GM19099 (cell line): ENCODE data around the gene ROBO4.

ENCODE experiments used
- POLR2A ChIP-seq: IDR thresholded peaks from 3 replicates; pipeline ENCODE4 v1.6.1; 2011; ENCODE audit warnings: low read depth; ENCODE audit not compliant: insufficient read length; ENCODE audit errors: extremely low read depth

Gene ROBO4

DNA sequence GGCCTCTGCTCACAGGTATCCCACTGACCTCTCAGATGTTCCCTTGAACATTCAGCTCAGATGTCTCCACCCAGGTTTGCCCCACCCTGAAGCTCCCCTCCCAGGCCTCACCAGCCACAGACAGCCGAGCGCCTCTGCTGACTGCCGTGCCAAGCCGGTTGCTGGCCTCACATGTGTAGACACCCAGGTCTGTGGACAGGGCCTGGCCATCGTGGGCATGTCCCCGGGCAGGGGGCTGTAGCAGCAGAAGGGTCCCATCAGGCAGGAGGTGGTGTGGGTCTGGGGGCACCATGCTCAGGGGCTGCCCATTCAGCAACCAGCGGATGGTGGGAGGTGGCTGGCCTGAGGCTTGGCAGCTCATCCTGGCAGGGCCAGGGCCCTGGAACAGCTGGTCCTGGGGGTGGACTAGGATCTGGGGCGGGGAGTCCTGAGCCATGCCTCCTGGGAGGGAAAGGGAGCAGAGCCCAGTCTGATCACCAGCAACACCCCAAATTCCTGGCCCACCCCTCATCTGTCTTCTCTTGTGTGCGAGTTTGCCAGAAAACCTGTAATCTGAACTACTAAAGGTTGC is 759 bp downstream of the ROBO4 start:
- TF ChIP-seq POLR2A: no peak

DNA sequence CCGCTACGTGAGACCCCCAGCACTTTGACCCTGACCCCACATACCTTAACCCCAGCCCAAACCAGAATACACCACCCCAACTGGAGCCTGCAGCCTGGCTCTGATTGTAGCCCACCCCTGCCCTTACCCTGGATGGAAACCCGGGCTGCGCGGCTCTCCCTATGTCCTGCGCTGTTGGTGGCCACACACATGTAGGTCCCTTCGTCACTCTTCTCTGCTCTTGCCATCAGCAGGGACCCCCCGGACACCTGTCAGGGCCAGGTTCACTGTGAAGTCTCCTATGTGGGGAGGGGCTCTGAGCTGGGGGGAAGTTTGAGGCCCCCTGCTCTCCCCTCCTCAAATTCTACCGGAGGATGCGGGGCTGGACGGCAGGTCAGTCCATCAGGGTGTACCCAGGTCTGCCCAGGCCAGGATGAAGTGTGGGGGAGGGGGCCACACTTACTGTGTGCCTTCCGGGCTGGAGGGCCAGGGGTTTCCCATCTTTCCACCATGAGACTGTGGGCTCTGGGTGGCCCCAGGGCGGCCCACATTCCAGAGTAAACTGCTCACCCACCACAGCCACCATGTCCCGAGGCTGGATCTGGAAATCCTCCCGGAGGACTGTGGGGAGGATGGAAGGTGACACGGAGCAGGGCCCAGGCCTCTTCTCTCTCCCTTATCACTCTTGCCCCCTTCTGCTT is 1.5 kb downstream of the ROBO4 start:
- no peak for TF ChIP-seq POLR2A

DNA sequence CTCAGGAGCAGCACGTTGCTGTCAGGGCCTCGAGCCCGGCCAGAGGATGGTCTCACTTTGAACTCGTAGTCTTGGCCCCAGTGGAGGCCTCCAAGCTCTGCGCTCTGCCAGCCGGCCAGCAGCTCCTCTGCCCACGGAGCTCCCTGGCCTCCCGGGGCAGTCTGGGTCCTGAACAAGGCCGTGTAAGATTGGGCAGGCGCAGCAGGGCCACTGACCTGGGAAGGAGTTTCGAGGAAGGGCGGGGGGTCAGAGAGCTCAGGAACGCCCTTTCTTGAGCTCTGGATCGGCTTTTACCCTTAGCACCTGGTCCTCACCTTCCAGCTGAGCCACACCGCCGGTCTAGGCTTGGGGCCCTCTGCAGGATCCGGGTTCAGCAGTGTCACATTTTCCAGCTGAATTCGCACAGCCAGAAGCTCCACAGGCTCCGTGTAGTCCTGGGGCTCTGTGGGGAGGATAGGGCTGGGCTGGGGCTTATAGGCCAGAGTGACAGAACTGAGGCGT is 2.1 kb downstream of the ROBO4 start:
- no peak for TF ChIP-seq POLR2A

DNA sequence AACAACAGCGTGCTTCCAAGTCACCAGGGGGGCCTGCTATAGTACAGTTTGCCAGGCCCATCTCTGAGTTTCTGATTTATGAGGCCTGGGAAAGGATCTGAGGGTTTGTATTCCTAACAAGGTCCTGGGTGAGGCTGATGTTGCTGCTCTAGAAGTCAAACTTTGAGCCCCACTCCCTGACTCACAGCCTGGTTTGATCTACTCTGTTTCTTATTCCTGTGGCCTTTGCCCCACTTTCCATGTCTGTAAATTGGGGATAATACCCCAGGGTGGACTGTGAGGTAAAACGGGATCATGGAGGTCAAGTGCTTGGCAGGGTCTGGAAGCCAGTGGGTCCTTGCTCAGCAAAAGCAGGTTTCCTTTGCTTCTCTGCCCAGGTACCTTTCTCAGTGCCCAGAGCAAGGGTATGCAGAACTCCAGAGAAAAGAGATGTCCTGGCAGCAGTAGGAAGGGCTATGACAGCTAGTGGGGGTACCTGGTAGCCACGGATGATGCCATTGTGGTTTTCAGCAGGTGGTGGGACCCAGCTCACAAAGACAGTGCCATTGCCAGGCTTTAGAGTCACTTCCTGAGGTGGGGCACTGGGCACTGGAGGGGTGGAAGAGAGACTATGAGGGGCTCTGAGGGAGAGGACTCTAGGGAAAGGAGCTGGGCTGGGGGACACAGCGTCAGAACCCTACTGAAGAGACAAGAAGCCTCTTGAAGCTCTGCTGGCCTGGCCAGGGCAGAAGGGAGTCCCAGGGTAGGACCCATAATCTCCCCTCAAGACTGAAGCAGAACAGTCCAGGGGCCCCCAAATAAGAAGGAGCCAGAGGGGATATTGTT is 2.8 kb downstream of the ROBO4 start:
- TF ChIP-seq POLR2A: no peak

DNA sequence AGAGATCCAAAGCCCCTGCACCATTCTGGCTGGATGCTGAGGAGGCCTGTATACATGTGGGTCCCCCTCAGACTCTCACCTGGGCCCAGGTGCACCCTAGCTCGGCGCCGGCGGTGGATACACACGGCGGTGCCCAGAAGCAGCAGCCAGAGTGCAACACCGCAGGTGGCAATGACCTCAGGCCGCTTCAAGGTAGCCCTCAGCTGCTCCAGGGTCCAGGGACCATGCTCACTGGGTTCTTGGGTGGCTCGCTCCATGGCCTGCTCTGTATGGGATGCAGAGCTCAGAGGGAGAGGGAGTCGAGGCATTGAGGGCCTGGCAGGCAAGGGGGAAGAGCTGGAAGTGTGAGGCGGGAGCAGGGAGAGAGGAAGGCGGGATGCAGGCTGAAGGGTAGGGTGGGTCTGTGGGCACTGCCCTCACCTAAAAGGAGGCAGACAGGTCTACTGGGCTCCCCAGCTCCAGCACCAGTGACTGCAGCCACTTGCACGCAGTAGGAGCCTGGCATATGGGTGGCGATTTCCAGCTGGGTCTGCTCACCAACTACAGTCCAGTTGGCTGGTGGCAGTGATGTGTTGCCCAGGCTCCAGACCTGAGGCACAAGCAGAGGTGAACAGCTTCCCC is 3.8 kb downstream of the ROBO4 start:
- TF ChIP-seq POLR2A: no peak

DNA sequence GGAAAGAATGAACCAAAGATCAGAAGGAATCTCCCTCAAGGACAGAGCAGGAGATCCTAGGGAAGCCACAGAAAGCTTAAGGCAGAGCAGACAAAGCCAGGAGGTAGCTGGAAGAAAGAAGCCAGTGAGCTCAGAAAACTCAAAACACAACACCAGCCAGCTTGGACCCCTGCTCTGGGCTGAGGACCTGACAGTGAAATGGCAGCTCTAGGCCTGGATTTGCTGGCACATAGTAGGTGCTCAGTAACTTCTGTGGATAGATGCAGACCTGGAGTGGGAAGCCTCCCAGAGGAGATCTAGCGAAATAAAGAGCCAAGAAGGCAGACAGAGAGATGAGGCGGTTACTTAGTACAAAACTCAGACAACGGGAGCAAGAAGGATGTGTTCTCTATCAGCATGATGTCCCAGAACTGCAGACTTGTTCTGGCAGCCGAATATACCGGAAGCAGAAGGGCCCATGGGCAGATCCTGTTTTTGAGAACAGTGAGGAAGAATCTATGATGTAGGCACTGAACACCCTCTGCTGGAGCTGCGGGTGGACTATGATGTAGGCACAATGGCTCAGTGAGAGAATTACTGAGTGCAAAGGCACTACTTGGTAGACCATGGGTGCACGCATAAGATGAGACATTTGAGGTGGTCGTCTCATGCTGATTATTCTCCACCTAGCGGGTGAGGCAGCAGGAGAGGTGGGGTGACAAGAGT is 4.8 kb downstream of the ROBO4 start:
- no peak for TF ChIP-seq POLR2A

DNA sequence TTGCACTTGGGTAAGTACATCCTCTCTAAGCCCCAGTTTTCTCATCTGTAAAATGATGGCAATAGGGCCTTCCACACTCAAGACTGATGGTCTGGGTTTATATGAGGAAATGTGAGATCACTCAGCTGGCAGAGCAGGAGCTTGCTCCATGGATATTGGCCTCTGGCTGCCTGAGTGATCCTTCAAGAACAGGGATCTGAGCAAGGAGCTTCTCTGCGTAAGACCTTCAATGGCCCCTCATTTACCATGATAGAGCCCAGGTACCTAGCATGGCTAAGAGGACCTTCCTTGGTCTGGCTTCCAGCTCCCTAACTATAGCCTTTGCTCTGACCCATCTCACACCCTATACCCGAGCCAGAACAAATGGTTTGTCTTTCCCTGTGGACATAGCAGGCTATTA is 5.5 kb downstream of the ROBO4 start:
- no peak for TF ChIP-seq POLR2A

DNA sequence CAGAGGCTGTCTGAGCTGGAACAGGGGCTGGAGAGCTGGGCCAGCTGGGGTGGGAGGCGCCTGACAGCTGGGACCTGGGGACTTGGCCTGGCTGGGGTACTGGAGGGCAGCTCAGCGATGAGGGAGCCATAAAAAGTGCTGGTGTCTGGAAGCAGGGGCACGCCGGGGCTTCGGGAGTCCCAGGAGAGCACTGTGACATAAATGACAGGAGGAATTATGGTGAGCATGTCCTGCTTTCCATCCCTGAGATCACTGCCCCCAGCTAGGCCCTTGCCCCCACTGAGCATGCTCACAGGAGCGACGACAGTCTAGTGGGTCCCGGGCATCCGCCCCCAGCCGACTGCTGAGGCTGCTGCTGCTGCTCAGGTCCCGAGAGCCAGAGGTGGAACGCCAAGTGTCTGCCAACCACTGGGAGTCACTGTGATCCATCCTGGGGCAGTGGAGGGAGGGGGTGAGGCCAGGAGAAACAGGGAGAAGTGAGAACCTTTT is 6.2 kb downstream of the ROBO4 start:
- TF ChIP-seq POLR2A: no peak

DNA sequence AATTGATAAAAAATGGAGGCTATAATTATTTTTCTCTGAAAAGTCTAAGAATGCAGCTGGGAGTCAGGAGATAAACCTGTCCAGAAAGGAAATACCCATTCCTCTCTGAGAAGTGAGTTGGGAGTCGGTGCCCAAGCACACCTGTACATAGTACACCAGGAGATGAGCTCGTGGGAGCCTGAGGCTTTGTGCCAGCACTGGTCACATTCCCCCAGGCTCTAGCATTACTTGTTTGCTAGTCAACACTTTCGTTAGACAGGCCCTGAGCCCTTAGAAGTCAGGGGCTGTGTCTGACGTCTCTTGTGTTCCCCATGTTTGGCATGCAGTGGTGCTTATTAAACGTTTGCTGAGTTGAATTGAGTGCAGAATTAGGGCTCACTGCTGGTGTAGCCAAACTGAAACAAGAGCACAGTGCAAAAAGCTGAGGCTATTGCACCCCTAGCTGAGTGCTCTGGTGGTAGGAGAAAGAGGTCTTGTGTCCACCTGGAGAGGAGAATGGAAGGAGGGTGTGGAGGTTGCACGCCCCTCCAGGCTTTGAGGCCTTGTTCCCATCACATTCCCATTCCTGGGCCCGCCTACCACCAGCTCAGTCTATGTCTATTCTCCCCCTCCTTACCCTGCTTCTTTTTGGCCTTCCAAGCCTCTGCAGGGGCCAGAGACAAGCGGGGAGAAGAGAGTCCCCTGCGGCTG is 6.8 kb downstream of the ROBO4 start:
- no peak for TF ChIP-seq POLR2A

DNA sequence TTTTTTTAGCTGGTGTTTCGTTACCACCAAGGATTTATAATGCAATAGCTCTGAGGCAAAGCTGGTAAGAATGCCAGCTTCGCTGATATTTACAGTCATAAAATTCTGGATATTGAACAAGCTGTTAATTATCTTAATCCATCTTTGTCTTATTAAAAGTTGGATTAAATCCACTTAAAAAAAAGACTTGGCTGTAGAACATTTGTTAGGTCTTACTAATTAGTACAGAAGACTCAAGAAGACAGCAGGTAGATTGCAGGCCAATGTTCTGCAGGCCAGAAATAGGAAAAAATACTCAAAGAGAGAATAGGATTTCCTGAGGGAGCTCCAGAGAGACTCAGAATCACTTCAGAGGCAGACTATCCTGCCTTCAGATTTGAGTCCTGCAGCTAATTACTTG is 7.5 kb downstream of the ROBO4 start:
- TF ChIP-seq POLR2A: no peak

DNA sequence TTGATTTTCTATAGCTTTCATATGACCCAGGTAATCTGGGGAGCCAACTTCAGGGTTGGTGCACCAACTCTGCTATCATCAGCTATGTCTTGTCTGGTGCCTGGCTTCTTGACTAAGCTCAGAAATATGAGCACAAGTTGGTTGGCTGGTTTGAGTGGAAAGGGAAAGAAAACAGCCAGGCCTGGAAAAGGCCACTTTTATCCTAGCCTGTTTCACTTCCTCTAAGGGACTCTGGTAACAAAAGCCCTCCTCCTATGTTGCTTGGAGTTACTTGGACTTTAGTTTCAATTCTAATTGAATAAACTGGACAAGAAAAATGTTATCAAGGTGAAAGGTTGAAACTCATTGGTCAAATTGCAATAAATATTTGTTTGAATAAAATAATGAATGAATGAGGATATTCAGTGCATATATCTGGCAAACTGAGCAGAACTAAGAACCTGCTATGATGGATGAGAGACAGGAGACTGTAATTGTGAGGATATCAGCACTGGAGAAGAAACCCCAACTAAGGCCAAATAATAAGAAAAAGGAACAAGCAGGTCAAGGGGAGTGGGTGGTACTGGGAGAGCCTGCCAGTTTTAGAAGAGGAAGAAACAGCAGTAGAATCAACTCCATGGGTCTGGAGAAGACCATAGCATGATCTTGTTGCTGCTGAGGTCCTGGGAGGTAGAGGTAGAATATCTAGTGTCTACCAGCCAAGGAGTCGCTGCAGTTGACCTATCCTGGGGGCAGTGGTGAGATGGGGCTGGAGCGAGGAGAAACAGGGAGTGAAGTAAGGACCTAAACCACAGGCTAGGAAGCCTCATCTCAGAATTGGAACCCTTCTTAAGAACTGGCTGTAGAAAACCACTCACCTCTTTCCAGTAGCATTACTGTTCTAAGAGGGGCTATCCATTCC is 8.2 kb downstream of the ROBO4 start:
- TF ChIP-seq POLR2A: no peak

DNA sequence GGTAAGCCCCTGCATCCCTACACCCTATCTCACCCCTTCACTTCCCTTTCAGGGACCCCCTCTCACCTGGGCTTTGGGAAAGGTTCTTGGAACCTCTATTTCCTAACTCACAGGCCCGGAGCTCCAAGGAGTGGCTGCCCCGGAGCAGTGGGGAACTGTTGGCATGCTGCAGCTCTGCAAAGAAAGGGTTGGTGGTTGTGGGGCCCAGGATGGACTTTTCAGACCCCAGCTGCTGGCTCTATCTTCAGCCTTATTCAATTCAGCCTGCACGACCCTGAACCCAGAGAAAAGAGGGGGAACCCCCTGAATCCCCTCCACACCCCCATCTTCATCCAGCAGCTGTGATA is 10.0 kb downstream of the ROBO4 start:
- TF ChIP-seq POLR2A: no peak

DNA sequence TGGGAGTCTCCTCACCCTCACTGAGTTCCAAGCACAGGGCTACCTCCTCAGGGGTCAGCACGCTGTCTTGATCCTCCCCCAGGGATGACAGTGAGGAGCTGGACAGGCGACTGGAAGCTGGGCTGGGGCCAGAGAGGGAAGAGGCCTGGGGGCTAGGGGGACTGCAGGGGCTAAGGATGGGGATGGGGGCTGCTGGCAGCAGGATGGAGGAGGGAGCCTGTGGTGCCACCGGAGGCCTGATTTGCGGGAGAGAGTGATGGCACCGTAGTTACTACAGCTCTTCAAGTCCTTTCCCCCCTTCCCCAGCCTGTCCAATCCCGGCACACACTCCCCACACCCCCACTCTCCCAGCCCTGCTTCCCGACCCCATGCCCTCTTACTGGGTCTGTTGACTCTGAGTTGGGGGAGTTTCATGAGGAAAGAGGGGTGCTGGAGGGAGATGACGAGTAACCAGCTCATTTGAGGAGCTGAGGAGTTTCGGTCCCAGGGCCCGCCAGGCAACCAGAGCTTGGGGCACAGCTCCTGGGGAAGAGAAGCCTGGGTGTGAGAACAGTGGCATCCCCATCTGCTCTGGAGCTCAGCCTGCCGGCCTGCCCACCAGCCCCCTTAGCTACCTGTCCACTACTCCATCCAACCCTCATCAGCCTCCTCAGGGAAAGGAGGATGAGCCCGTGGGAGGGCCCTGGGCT is 10.5 kb downstream of the ROBO4 start:
- no peak for TF ChIP-seq POLR2A

DNA sequence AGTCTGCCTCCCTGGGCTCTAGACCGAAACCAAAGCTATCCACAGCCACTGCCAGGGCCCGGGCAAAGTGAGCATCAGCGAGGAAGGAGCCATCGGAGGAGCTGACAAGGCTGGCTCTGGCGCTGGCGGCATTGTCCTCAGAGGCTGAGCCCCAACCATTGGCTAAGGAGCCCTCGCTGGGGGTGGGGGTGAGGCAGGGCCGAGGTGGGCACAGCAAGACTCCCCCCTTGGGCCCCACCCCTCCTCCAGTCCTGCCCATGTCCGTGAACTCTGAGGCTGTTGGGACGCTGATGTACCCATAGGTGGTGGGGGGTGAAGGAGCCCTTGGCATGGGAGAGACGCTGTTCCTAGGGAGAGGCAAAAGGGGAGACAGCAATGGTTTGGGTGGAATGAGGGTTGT is 11.2 kb downstream of the ROBO4 start:
- no peak for TF ChIP-seq POLR2A
